HFFc6 (cell line): ENCODE measurements around the gene CLEC16A. TPM values are rescaled to one million over a fixed set of nuclear protein-coding genes. Genes with fewer than 3 reads are reported as not detected.

Experiments used
- DNase-seq: peaks from one replicate; pipeline ENCODE4 v3.0.0-alpha.2; 2018
- H3K27ac Mint-ChIP-seq: 2 replicates; pipeline ENCODE4 v1.8.0; 2020; ENCODE audit warnings: mild to moderate bottlenecking, mixed read lengths
- H3K27me3 Mint-ChIP-seq: 2 replicates; pipeline ENCODE4 v1.8.0; 2021; ENCODE audit warnings: mild to moderate bottlenecking, moderate library complexity, mixed read lengths; ENCODE audit not compliant: insufficient read depth
- H3K36me3 Mint-ChIP-seq: 2 replicates; pipeline ENCODE4 v1.8.0; 2021; ENCODE audit warnings: low read depth, mixed read lengths
- H3K4me1 Mint-ChIP-seq: 2 replicates; pipeline ENCODE4 v1.8.0; 2020; ENCODE audit warnings: low read depth, mixed read lengths
- H3K4me3 Mint-ChIP-seq: 2 replicates; pipeline ENCODE4 v1.8.0; 2020; ENCODE audit warnings: mild to moderate bottlenecking, moderate library complexity, mixed read lengths
- H3K9me3 Mint-ChIP-seq: 2 replicates; pipeline ENCODE4 v1.8.0; 2020; ENCODE audit warnings: mild to moderate bottlenecking, mixed read lengths
- total RNA-seq, 6 experiments: library from RNA; stranded (reverse); fragmentation: NEBNext Ultra II Directional; extraction: Animal tissue kit (Norgen Biotek cat#: 25700); gene quantifications; 2 replicates in 1 of 6; 3 replicates in 5 of 6; pipeline ENCODE4 v1.2.3, GENCODE V29; 2021
- TF ChIP-seq, protein P1 (sequence below): fragments of 200-600 bp; sonication (generic); IDR thresholded peaks from 2 replicates; pipeline ENCODE4 v1.5.0; 2021; ENCODE audit warnings: antibody characterized with exemption, mild to moderate bottlenecking

Gene CLEC16A
- total RNA-seq, 6 experiments from 2014 or later = 19.4 to 23.2 (median 21.2) TPM

DNA sequence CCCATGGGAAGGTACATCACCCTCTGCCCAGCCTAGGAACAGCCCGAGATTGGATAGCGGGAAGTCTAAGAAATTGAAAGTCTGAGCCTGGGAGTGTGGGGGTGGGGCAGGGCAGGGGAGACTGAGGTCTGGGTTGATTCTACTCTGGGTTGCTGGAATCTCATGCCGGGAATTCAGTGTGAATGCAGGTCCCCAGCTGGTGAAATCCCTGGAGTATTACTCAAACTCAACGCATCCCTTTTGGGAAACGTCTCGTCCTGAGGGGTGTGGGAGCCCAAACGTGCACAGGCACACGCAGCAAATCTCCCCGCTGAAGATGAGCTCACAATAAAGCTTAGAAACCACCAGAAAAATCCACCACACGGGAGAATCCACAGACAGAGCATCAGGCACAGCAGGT, 256.2 kb downstream of the CLEC16A start:
- peak overlapping the region; percentile 97 for H3K27ac Mint-ChIP-seq
- H3K4me1 Mint-ChIP-seq = peaks cover 39% of the 10 kb centered on the region
- H3K27me3 Mint-ChIP-seq = peaks cover 10% of the 10 kb centered on the region; the same call in 1 of the 2 replicates
- H3K4me3 Mint-ChIP-seq = 0 out of 2 replicates have a peak overlapping the region, but pooled peaks have one; percentile 77
- H3K36me3 Mint-ChIP-seq = no peaks in the 10 kb centered on the region
- TF ChIP-seq, protein P1, sequence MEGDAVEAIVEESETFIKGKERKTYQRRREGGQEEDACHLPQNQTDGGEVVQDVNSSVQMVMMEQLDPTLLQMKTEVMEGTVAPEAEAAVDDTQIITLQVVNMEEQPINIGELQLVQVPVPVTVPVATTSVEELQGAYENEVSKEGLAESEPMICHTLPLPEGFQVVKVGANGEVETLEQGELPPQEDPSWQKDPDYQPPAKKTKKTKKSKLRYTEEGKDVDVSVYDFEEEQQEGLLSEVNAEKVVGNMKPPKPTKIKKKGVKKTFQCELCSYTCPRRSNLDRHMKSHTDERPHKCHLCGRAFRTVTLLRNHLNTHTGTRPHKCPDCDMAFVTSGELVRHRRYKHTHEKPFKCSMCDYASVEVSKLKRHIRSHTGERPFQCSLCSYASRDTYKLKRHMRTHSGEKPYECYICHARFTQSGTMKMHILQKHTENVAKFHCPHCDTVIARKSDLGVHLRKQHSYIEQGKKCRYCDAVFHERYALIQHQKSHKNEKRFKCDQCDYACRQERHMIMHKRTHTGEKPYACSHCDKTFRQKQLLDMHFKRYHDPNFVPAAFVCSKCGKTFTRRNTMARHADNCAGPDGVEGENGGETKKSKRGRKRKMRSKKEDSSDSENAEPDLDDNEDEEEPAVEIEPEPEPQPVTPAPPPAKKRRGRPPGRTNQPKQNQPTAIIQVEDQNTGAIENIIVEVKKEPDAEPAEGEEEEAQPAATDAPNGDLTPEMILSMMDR = no peak
- H3K9me3 Mint-ChIP-seq = peaks cover 5% of the 10 kb centered on the region; the same call in 1 of the 2 replicates
- DNase-seq = no peak

DNA sequence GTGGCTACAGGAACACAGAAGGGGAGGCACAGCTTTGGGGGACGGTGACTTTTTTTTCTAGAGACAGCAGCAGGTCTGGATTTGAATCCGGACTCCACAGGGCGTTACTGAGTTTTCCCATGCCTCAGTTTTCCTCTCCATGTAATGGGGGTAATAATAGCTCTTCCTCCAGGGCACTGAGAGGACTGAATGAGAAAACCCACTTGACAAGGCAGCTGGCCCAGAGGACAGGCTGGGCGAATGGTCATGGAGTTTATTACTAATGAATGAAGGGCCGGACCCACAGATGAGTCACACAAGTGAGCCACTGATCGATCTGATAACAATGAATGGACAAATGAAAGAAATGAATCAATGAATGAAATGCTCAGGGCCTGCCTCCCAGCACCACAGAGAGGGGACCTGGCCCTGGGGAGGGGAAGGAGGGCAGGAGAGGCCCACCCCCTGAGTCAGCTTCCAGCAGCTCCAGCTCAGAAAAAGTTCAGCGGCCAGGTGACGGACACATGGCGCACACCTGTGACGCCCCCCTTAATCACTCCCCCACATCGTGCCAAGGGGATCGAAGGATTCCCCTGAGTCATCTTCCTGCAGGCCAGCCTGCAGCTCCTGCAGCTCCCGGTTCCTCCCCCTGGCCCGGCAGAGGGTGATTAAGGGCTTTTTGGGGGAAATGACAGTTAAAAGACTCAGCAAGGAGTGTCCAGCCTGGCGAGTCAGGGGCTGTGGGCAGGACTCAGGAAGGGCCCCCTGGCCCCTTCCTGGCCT, 257.3 kb downstream of the CLEC16A start:
- no peaks in the 10 kb centered on the region for H3K9me3 Mint-ChIP-seq
- TF ChIP-seq, protein P1 = no peak
- H3K4me1 Mint-ChIP-seq = peaks cover 40% of the 10 kb centered on the region
- DNase-seq = peak; percentile 93
- H3K36me3 Mint-ChIP-seq = no peaks in the 10 kb centered on the region
- peaks cover 10% of the 10 kb centered on the region; the same call in 1 of the 2 replicates for H3K27me3 Mint-ChIP-seq
- H3K27ac Mint-ChIP-seq = peak overlapping the region; percentile 97
- H3K4me3 Mint-ChIP-seq = peak overlapping the region; percentile 77

DNA sequence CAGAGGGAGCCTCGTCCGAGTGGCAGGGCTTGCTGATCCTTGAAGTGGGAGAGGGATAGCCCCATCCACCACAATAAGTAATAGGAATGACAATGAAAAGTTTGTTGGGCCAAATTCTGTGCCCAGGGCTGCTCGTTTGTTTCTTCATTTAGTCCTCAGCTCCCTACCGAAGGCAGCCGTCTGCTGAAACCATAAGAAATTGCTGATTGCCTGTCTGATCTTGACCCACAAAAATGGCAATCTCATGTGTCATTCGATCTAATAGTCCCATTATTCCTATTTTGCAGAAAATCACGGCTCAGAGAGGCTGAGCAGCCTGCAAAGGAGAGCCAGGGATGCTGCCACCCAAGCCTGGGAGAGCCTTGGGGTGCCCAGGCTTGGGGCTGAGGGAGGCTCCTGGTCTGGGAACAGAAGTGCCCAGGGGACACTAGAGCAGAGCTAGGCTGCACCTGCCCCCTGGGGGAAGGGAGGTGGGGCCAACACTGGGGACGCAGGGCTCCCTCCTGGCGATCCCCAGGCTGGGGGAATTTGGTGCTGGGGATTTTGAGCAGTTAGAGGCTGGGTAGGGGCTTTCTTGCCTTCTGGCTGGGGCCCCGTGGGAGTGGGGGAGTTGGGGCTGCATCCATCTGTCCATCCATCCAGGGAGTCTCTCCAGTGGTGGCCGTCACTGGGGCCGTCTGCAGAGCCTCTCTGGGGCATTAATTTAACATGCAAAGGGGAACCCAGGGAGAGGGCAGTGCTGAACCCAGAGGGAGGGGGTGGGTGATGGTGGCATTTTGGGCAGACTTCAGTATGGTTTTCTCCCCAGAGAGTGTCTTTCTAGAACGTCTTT, 258.1 kb downstream of the CLEC16A start:
- TF ChIP-seq, protein P1 = no peak
- Mint-ChIP-seq H3K4me1 (peaks cover 42% of the 10 kb centered on the region), H3K27ac (peak overlapping the region; percentile 97), H3K36me3 (no peaks in the 10 kb centered on the region), H3K4me3 (peak overlapping the region; percentile 77), H3K27me3 (peaks cover 10% of the 10 kb centered on the region; the same call in 1 of the 2 replicates), H3K9me3 (peaks cover 4% of the 10 kb centered on the region)
- peak; percentile 80 for DNase-seq

DNA sequence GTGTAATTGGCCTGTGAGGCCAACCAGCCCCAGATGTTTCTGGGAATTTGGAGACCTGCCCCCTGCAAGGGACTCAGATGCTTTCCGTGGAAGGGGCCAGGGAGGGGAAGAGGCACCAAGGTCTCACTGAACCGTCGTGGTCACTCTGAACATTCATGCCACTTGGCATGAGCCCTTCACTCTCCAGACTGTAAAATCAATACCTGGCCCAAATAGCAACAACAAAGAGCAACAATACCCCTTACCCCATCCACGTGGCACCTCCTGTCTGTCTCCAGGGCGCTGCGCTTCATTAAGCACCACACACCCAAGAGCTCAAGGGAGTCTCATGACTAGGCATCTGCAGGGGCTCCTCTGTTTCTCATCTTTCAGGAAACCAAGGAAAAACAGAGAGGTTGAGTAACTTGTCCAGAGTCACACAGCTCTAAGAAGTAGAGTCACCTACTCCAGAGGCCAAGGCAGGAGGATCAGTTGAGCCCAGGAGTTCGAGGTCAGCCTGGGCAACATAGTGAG, 258.8 kb downstream of the CLEC16A start:
- H3K4me1 Mint-ChIP-seq = peaks cover 42% of the 10 kb centered on the region
- peak overlapping the region; percentile 11; the same call in 1 of the 2 replicates for H3K4me3 Mint-ChIP-seq
- H3K9me3 Mint-ChIP-seq = peaks cover 11% of the 10 kb centered on the region
- no peaks in the 10 kb centered on the region for H3K36me3 Mint-ChIP-seq
- TF ChIP-seq, protein P1 = no peak
- DNase-seq = no peak
- peak overlapping the region; percentile 97 for H3K27ac Mint-ChIP-seq
- H3K27me3 Mint-ChIP-seq = peaks cover 10% of the 10 kb centered on the region; the same call in 1 of the 2 replicates

DNA sequence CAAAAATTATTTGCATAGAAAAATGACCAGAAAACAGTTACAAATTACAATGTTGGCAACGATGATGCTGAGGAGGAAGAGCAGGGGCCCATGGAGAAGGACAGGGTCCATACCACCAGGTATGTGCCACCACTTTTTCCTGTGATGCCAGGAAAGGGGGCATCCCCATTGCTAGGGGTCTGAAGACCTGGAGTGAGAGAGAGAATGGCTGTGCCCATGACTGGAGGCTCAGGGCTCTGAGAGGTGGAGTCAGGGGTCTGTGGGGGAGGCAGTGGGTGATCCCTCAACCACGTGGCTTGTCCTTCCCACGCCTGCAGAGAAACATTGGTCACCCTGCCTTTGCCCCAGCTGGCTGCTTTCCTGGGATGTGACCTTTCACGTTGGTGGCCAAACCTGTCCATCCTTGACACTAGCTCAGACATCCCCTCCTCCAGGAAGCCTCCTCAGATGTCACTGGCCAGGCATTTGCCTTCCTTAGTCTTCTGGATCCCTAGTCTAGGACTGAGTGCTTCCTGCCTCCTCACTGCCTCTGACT, 260.2 kb downstream of the CLEC16A start:
- H3K4me3 Mint-ChIP-seq = no peak overlapping the region
- peaks cover 42% of the 10 kb centered on the region for H3K4me1 Mint-ChIP-seq
- TF ChIP-seq, protein P1 = no peak
- H3K36me3 Mint-ChIP-seq = no peaks in the 10 kb centered on the region
- H3K9me3 Mint-ChIP-seq = peaks cover 13% of the 10 kb centered on the region
- DNase-seq = no peak
- H3K27me3 Mint-ChIP-seq = peaks cover 10% of the 10 kb centered on the region; the same call in 1 of the 2 replicates
- H3K27ac Mint-ChIP-seq = no peak overlapping the region
